Measurements from ENCODE around the gene LRRC8E.
A peak's percentile ranks its signal among the peaks of the same experiment; 100 is the strongest.
"Not testable (repeated sequence)": the region's sequence is repeated elsewhere in the genome, so short reads cannot be mapped to it uniquely, and the experiment has no call there.

Gene LRRC8E

GRCh38 chr19:7921967-7922835, 33.9 kb downstream of the LRRC8E start:
- DNase-seq, result no peak

- DNase-seq, result no peak
These were observed 34.5 kb downstream of the LRRC8E start for GRCh38 chr19:7922836-7923195.

GRCh38 chr19:7923295-7924191, 35.2 kb downstream of the LRRC8E start:
- DNase-seq, result no peak

- no peak for DNase-seq
These were observed 35.9 kb downstream of the LRRC8E start for GRCh38 chr19:7924241-7924640.

- no peak for DNase-seq
These were observed 36.4 kb downstream of the LRRC8E start for GRCh38 chr19:7924651-7925170.

GRCh38 chr19:7925171-7925851, 37.0 kb downstream of the LRRC8E start:
- DNase-seq, result peak; percentile 71

GRCh38 chr19:7926021-7926726, 37.9 kb downstream of the LRRC8E start, which contains the start of gene CTXN1:
Gene CTXN1 (minus strand): TSS chr19:7926135. CDS start chr19:7925538, 597 bp downstream.
- DNase-seq, result peak; percentile 55

GRCh38 chr19:7926727-7927604, 38.7 kb downstream of the LRRC8E start:
- DNase-seq, result no peak

- no peak for DNase-seq
These were observed 39.5 kb downstream of the LRRC8E start for GRCh38 chr19:7927605-7928333.

- no peak for DNase-seq
These were observed 40.0 kb downstream of the LRRC8E start for GRCh38 chr19:7928334-7928706.

- DNase-seq, result no peak
These were observed 40.7 kb downstream of the LRRC8E start for GRCh38 chr19:7928741-7929701.

GRCh38 chr19:7930030-7930429, 41.7 kb downstream of the LRRC8E start:
- DNase-seq, result not testable (repeated sequence)

- no peak for DNase-seq
These were observed 42.5 kb downstream of the LRRC8E start for GRCh38 chr19:7930765-7931164.

GRCh38 chr19:7931221-7932061, 43.1 kb downstream of the LRRC8E start:
- no peak for DNase-seq

- no peak for DNase-seq
These were observed 44.1 kb downstream of the LRRC8E start for GRCh38 chr19:7932276-7932929.

- DNase-seq, result no peak
These were observed 44.6 kb downstream of the LRRC8E start for GRCh38 chr19:7932930-7933300.

- no peak for DNase-seq
These were observed 45.1 kb downstream of the LRRC8E start for GRCh38 chr19:7933411-7933810.
